Measurements from ENCODE around the gene THBS2. TPM values are rescaled to one million over a fixed set of nuclear protein-coding genes. Genes with fewer than 3 reads are reported as not detected.

The THBS2 gene
- total RNA-seq, 2 experiments from 2014 or later: not detected

GRCh38 chr6:169232507-169232931 lies 21.1 kb downstream of the THBS2 start:
- Mint-ChIP-seq H3K36me3 (no peaks in the 10 kb centered on the region), H3K4me1 (ENCODE audit: low read depth) (no peaks in the 10 kb centered on the region), H3K4me3 (no peak overlapping the region), H3K27me3 (no peaks in the 10 kb centered on the region), H3K9me3 (peaks cover 15% of the 10 kb centered on the region), H3K27ac (no peak overlapping the region)
- DNase-seq: no peak
- CTCF ChIA-PET: no interaction called here
- intact Hi-C loops (cut with micrococcal nuclease): no loop called here
- POLR2A ChIA-PET: no interaction called here

- intact Hi-C loops (cut with micrococcal nuclease): no loop called here
- CTCF ChIA-PET: no interaction called here
- no peak overlapping the region for H3K4me3 Mint-ChIP-seq
- peaks cover 15% of the 10 kb centered on the region for H3K9me3 Mint-ChIP-seq
- H3K4me1 Mint-ChIP-seq (ENCODE audit: low read depth): no peaks in the 10 kb centered on the region
- POLR2A ChIA-PET: no interaction called here
- DNase-seq: no peak
- no peaks in the 10 kb centered on the region for H3K36me3 Mint-ChIP-seq
- H3K27ac Mint-ChIP-seq: no peak overlapping the region
- H3K27me3 Mint-ChIP-seq: no peaks in the 10 kb centered on the region
Observed at GRCh38 chr6:169231790-169232506, 21.7 kb downstream of the THBS2 start.

GRCh38 chr6:169230946-169231789 lies 22.5 kb downstream of the THBS2 start:
- peaks cover 5% of the 10 kb centered on the region for H3K27me3 Mint-ChIP-seq
- ChIA-PET CTCF (no interaction called here), POLR2A (no interaction called here)
- intact Hi-C loops (cut with micrococcal nuclease): no loop called here
- no peaks in the 10 kb centered on the region for H3K4me1 Mint-ChIP-seq (ENCODE audit: low read depth)
- H3K27ac Mint-ChIP-seq: no peak overlapping the region
- H3K4me3 Mint-ChIP-seq: no peak overlapping the region
- no peak for DNase-seq
- H3K36me3 Mint-ChIP-seq: no peaks in the 10 kb centered on the region
- peaks cover 15% of the 10 kb centered on the region for H3K9me3 Mint-ChIP-seq

- ChIA-PET CTCF (no interaction called here), POLR2A (no interaction called here)
- no peak overlapping the region for H3K27ac Mint-ChIP-seq
- intact Hi-C loops (cut with micrococcal nuclease): no loop called here
- H3K4me1 Mint-ChIP-seq (ENCODE audit: low read depth): no peaks in the 10 kb centered on the region
- H3K27me3 Mint-ChIP-seq: peaks cover 8% of the 10 kb centered on the region
- H3K4me3 Mint-ChIP-seq: no peak overlapping the region
- peaks cover 15% of the 10 kb centered on the region for H3K9me3 Mint-ChIP-seq
- no peaks in the 10 kb centered on the region for H3K36me3 Mint-ChIP-seq
- DNase-seq: no peak
Observed at GRCh38 chr6:169230322-169230665, 23.4 kb downstream of the THBS2 start.

- CTCF ChIA-PET: no interaction called here
- DNase-seq: no peak
- H3K27ac Mint-ChIP-seq: no peak overlapping the region
- intact Hi-C loops (cut with micrococcal nuclease): no loop called here
- H3K4me3 Mint-ChIP-seq: no peak overlapping the region
- POLR2A ChIA-PET: no interaction called here
- peaks cover 15% of the 10 kb centered on the region for H3K9me3 Mint-ChIP-seq
- no peaks in the 10 kb centered on the region for H3K36me3 Mint-ChIP-seq
- H3K27me3 Mint-ChIP-seq: peaks cover 8% of the 10 kb centered on the region
- H3K4me1 Mint-ChIP-seq (ENCODE audit: low read depth): no peaks in the 10 kb centered on the region
Observed at GRCh38 chr6:169229615-169230321, 23.9 kb downstream of the THBS2 start.

GRCh38 chr6:169227116-169227515 lies 26.5 kb downstream of the THBS2 start:
- Mint-ChIP-seq H3K9me3 (no peaks in the 10 kb centered on the region), H3K27me3 (peaks cover 9% of the 10 kb centered on the region), H3K4me3 (no peak overlapping the region), H3K27ac (no peak overlapping the region), H3K36me3 (no peaks in the 10 kb centered on the region), H3K4me1 (ENCODE audit: low read depth) (no peaks in the 10 kb centered on the region)
- CTCF ChIA-PET: no interaction called here
- intact Hi-C loops (cut with micrococcal nuclease): no loop called here
- POLR2A ChIA-PET: no interaction called here
- no peak for DNase-seq

GRCh38 chr6:169225887-169226286 lies 27.8 kb downstream of the THBS2 start:
- ChIA-PET CTCF (no interaction called here), POLR2A (no interaction called here)
- intact Hi-C loops (cut with micrococcal nuclease): no loop called here
- no peak overlapping the region for H3K27ac Mint-ChIP-seq
- no peaks in the 10 kb centered on the region for H3K4me1 Mint-ChIP-seq (ENCODE audit: low read depth)
- H3K36me3 Mint-ChIP-seq: no peaks in the 10 kb centered on the region
- H3K4me3 Mint-ChIP-seq: no peak overlapping the region
- DNase-seq: no peak
- no peaks in the 10 kb centered on the region for H3K9me3 Mint-ChIP-seq
- peaks cover 9% of the 10 kb centered on the region for H3K27me3 Mint-ChIP-seq

GRCh38 chr6:169225131-169225576 lies 28.5 kb downstream of the THBS2 start:
- ChIA-PET POLR2A (no interaction called here), CTCF (no interaction called here)
- intact Hi-C loops (cut with micrococcal nuclease): no loop called here
- Mint-ChIP-seq H3K27ac (no peak overlapping the region), H3K27me3 (peaks cover 9% of the 10 kb centered on the region), H3K9me3 (no peaks in the 10 kb centered on the region), H3K4me3 (no peak overlapping the region), H3K36me3 (no peaks in the 10 kb centered on the region), H3K4me1 (ENCODE audit: low read depth) (no peaks in the 10 kb centered on the region)
- DNase-seq: no peak

- Mint-ChIP-seq H3K27ac (no peak overlapping the region), H3K4me1 (ENCODE audit: low read depth) (no peaks in the 10 kb centered on the region), H3K9me3 (no peaks in the 10 kb centered on the region), H3K4me3 (no peak overlapping the region), H3K36me3 (no peaks in the 10 kb centered on the region), H3K27me3 (peaks cover 9% of the 10 kb centered on the region)
- intact Hi-C loops (cut with micrococcal nuclease): no loop called here
- DNase-seq: no peak
- CTCF ChIA-PET: no interaction called here
- POLR2A ChIA-PET: no interaction called here
Observed at GRCh38 chr6:169224716-169225115, 28.9 kb downstream of the THBS2 start.

GRCh38 chr6:169224185-169224695 lies 29.4 kb downstream of the THBS2 start:
- POLR2A ChIA-PET: no interaction called here
- Mint-ChIP-seq H3K4me3 (no peak overlapping the region), H3K27ac (no peak overlapping the region), H3K36me3 (no peaks in the 10 kb centered on the region), H3K9me3 (no peaks in the 10 kb centered on the region), H3K4me1 (ENCODE audit: low read depth) (no peaks in the 10 kb centered on the region), H3K27me3 (peaks cover 9% of the 10 kb centered on the region)
- no peak for DNase-seq
- intact Hi-C loops (cut with micrococcal nuclease): no loop called here
- CTCF ChIA-PET: no interaction called here

- Mint-ChIP-seq H3K4me3 (no peak overlapping the region), H3K27ac (no peak overlapping the region), H3K36me3 (no peaks in the 10 kb centered on the region), H3K27me3 (peaks cover 9% of the 10 kb centered on the region), H3K9me3 (no peaks in the 10 kb centered on the region), H3K4me1 (ENCODE audit: low read depth) (no peaks in the 10 kb centered on the region)
- CTCF ChIA-PET: no interaction called here
- POLR2A ChIA-PET: no interaction called here
- no peak for DNase-seq
- intact Hi-C loops (cut with micrococcal nuclease): no loop called here
Observed at GRCh38 chr6:169223006-169223405, 30.6 kb downstream of the THBS2 start.

- Mint-ChIP-seq H3K9me3 (no peaks in the 10 kb centered on the region), H3K4me1 (ENCODE audit: low read depth) (no peaks in the 10 kb centered on the region), H3K27me3 (peaks cover 9% of the 10 kb centered on the region), H3K27ac (no peak overlapping the region), H3K4me3 (no peak overlapping the region), H3K36me3 (no peaks in the 10 kb centered on the region)
- intact Hi-C loops (cut with micrococcal nuclease): no loop called here
- CTCF ChIA-PET: no interaction called here
- POLR2A ChIA-PET: interaction anchor here (0.6 kb wide), 1 partner anchor 1758 kb away, joined by 4 read pairs; no protein-coding TSS in a partner anchor
- DNase-seq: no peak
Observed at GRCh38 chr6:169222126-169222525, 31.5 kb downstream of the THBS2 start.

Data from activated CD4-positive, alpha-beta memory T cell treated with anti-CD3 and anti-CD28 coated beads for 36 hours (primary cell).